ENCODE results near the gene ST8SIA6.

Gene ST8SIA6

GRCh38 chr10:17425584-17426262, 28.7 kb downstream of the ST8SIA6 start:
- Histone ChIP-seq H3K4me3 (replicated peaks; ENCODE audit: insufficient read depth, low read length) (no peak overlapping the region), H3K27me3 (ENCODE audit: insufficient read depth, poor library complexity, severe bottlenecking) (no peaks in the 10 kb centered on the region), H3K27ac (replicated peaks) (no peak overlapping the region)
- DNase-seq (ENCODE audit: low read depth in 1 of 2, low spot score in 1 of 2), result no peak
- TF ChIP-seq SPI1 (IDR thresholded peaks at IDR 0.05; ENCODE audit: borderline replicate concordance, low read depth) (no peak), CTCF (IDR thresholded peaks at IDR 0.05; ENCODE audit: insufficient read depth, low read length) (no peak), POLR2AphosphoS5 (IDR thresholded peaks at IDR 0.05; ENCODE audit: low read depth) (no peak), GABPA (IDR thresholded peaks at IDR 0.05; ENCODE audit: low read depth) (no peak), REST (IDR thresholded peaks at IDR 0.05; ENCODE audit: insufficient replicate concordance, low read depth) (no peak)

DNA sequence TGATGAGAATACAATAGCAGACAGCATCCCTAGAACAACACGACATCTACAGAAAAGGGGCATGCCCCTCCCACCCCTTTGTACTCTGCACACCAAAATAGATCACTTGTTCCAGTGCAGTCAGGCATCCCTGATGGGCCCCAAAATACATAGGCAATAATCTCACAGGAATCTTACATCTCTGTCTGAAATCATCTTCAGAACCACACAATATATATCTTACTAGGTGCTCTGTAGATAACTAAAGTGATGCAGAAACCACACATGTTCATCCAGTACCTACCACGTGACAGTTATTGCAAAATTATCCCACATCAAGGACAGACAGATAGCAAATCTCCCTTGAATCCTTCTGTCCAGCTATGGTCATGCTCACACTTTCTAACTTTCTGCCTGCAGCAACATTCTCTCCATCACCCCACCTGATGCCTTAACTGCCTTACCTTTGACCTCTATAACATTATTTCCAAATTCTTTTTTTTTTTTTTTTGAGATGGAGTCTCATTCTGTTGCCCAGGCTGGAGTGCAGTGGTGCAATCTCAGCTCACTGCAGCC, 30.7 kb downstream of the ST8SIA6 start:
- no peak for TF ChIP-seq GABPA (IDR thresholded peaks at IDR 0.05; ENCODE audit: low read depth)
- no peak for TF ChIP-seq REST (IDR thresholded peaks at IDR 0.05; ENCODE audit: insufficient replicate concordance, low read depth)
- no peak for TF ChIP-seq POLR2AphosphoS5 (IDR thresholded peaks at IDR 0.05; ENCODE audit: low read depth)
- no peak for TF ChIP-seq SPI1 (IDR thresholded peaks at IDR 0.05; ENCODE audit: borderline replicate concordance, low read depth)
- TF ChIP-seq CTCF (IDR thresholded peaks at IDR 0.05; ENCODE audit: insufficient read depth, low read length), result no peak
- DNase-seq (ENCODE audit: low read depth in 1 of 2, low spot score in 1 of 2), result no peak
- Histone ChIP-seq H3K27ac (replicated peaks) (no peak overlapping the region), H3K27me3 (ENCODE audit: insufficient read depth, poor library complexity, severe bottlenecking) (no peaks in the 10 kb centered on the region), H3K4me3 (replicated peaks; ENCODE audit: insufficient read depth, low read length) (no peak overlapping the region)

- TF ChIP-seq SPI1 (IDR thresholded peaks at IDR 0.05; ENCODE audit: borderline replicate concordance, low read depth) (no peak), GABPA (IDR thresholded peaks at IDR 0.05; ENCODE audit: low read depth) (no peak), CTCF (IDR thresholded peaks at IDR 0.05; ENCODE audit: insufficient read depth, low read length) (no peak), POLR2AphosphoS5 (IDR thresholded peaks at IDR 0.05; ENCODE audit: low read depth) (no peak), REST (IDR thresholded peaks at IDR 0.05; ENCODE audit: insufficient replicate concordance, low read depth) (no peak)
- no peak overlapping the region for H3K4me3 ChIP-seq (replicated peaks; ENCODE audit: insufficient read depth, low read length)
- no peak overlapping the region for H3K27ac ChIP-seq (replicated peaks)
- no peaks in the 10 kb centered on the region for H3K27me3 ChIP-seq (ENCODE audit: insufficient read depth, poor library complexity, severe bottlenecking)
- no peak for DNase-seq (ENCODE audit: low read depth in 1 of 2, low spot score in 1 of 2)
Observed at GRCh38 chr10:17422931-17423330, 31.5 kb downstream of the ST8SIA6 start.
